ENCODE results near the gene KCNK4.

The KCNK4 gene

GRCh38 chr11:64296830-64297698 is 6.0 kb downstream of the KCNK4 start:
- TF ChIP-seq CTCF (conservative IDR thresholded peaks at IDR 0.05; ENCODE audit: low read depth, low read length), result no peak
- H3K9ac ChIP-seq, result no peak overlapping the region
- no peak overlapping the region for H3K4me2 ChIP-seq

GRCh38 chr11:64297699-64298358 is 6.7 kb downstream of the KCNK4 start:
- Histone ChIP-seq H3K27me3 (ENCODE audit: insufficient read depth, low read depth) (peaks cover 14% of the 10 kb centered on the region), H3K4me2 (no peak overlapping the region), H3K9ac (no peak overlapping the region), H3K4me3 (IDR thresholded peaks at IDR 0.05; ENCODE audit: insufficient read depth, low read depth, low read length) (no peak overlapping the region), H3K27ac (no peak overlapping the region), H4K20me1 (ENCODE audit: insufficient read depth) (no peaks in the 10 kb centered on the region), H2AFZ (ENCODE audit: low read depth) (no peak overlapping the region), H3K79me2 (ENCODE audit: insufficient read depth, low read depth) (no peaks in the 10 kb centered on the region), H3K36me3 (ENCODE audit: insufficient read depth) (no peaks in the 10 kb centered on the region), H3K4me1 (ENCODE audit: low read depth, poor library complexity, severe bottlenecking) (peaks cover 11% of the 10 kb centered on the region)
- no peak for TF ChIP-seq CTCF (conservative IDR thresholded peaks at IDR 0.05; ENCODE audit: low read depth, low read length)

More at GRCh38 chr11:64296830-64297698, 6.0 kb downstream of the KCNK4 start:
- Histone ChIP-seq H3K79me2 (ENCODE audit: insufficient read depth, low read depth) (no peaks in the 10 kb centered on the region), H3K4me3 (IDR thresholded peaks at IDR 0.05; ENCODE audit: insufficient read depth, low read depth, low read length) (no peak overlapping the region), H2AFZ (ENCODE audit: low read depth) (no peak overlapping the region), H3K4me1 (ENCODE audit: low read depth, poor library complexity, severe bottlenecking) (peaks cover 10% of the 10 kb centered on the region), H3K36me3 (ENCODE audit: insufficient read depth) (no peaks in the 10 kb centered on the region), H3K27ac (no peak overlapping the region), H3K27me3 (ENCODE audit: insufficient read depth, low read depth) (peaks cover 14% of the 10 kb centered on the region), H4K20me1 (ENCODE audit: insufficient read depth) (no peaks in the 10 kb centered on the region)

- no peak for TF ChIP-seq CTCF (conservative IDR thresholded peaks at IDR 0.05; ENCODE audit: low read depth, low read length)
- Histone ChIP-seq H3K27ac (no peak overlapping the region), H3K27me3 (ENCODE audit: insufficient read depth, low read depth) (peaks cover 14% of the 10 kb centered on the region), H3K9ac (no peak overlapping the region), H4K20me1 (ENCODE audit: insufficient read depth) (no peaks in the 10 kb centered on the region), H3K4me2 (no peak overlapping the region), H3K79me2 (ENCODE audit: insufficient read depth, low read depth) (no peaks in the 10 kb centered on the region), H3K4me3 (IDR thresholded peaks at IDR 0.05; ENCODE audit: insufficient read depth, low read depth, low read length) (no peak overlapping the region), H2AFZ (ENCODE audit: low read depth) (no peak overlapping the region), H3K36me3 (ENCODE audit: insufficient read depth) (no peaks in the 10 kb centered on the region), H3K4me1 (ENCODE audit: low read depth, poor library complexity, severe bottlenecking) (peaks cover 24% of the 10 kb centered on the region)
Observed at GRCh38 chr11:64298966-64299846, 8.1 kb downstream of the KCNK4 start.
